Peyer's patch (tissue), 4 donors: ENCODE data around the gene ZFP36L2. TPM values are rescaled to one million over a fixed set of nuclear protein-coding genes. Genes with fewer than 3 reads are reported as not detected.

Experiments
- DNase-seq, 3 donors: peaks; one replicate each; pipeline ENCODE4 v3.0.0-alpha.2; 2017 to 2019
- H3K27ac ChIP-seq, 4 donors: fragments of 200-600 bp; sonication (generic); one replicate each; pipeline ENCODE4 v1.5.1; 2016 to 2019
- H3K27me3 ChIP-seq, 2 donors: fragments of 200-600 bp; sonication (generic); one replicate each; pipeline ENCODE4 v1.5.1; 2019
- H3K36me3 ChIP-seq, 3 donors: fragments of 200-600 bp; sonication (generic); one replicate each; pipeline ENCODE4 v1.5.1; 2016 to 2019
- H3K4me1 ChIP-seq, 4 donors: fragments of 200-600 bp; sonication (generic); one replicate each; pipeline ENCODE4 v1.5.1; 2016 to 2019
- H3K4me3 ChIP-seq, 4 donors: fragments of 200-600 bp; sonication (generic); 1 replicate in 3 of 4; 2 replicates in 1 of 4; pipeline ENCODE4 v1.5.1; 2016 to 2019; ENCODE audit warnings: mild to moderate bottlenecking in 1 of 4
- H3K9me3 ChIP-seq, 4 donors: fragments of 200-600 bp; sonication (generic); one replicate each; pipeline ENCODE4 v1.5.1; 2016 to 2019; ENCODE audit warnings: mild to moderate bottlenecking in 1 of 4
- POLR2A ChIP-seq, 2 donors: fragments of 450-650 bp; IDR thresholded peaks; one replicate each; pipeline ENCODE4 v1.5.1; 2017; ENCODE audit warnings: antibody characterized with exemption in 2 of 2, mild to moderate bottlenecking in 2 of 2, moderate library complexity in 2 of 2
- total RNA-seq, 4 donors: library from RNA; depleted of rRNA; stranded (reverse); fragments of >200 nt; gene quantifications; one replicate each; pipeline ENCODE4 v1.1.0, GENCODE V29; 2016
- TF ChIP-seq, protein P1 (sequence below), 6 experiments: fragments of 450-650 bp in 4 of 6; fragments of 200-600 bp in 2 of 6; sonication (generic) in 1 of 6; IDR thresholded peaks; one replicate each; pipeline ENCODE4 v1.5.1; 2017 to 2019; ENCODE audit warnings: antibody characterized with exemption in 6 of 6, mild to moderate bottlenecking in 3 of 6, moderate library complexity in 1 of 6

The ZFP36L2 gene
- total RNA-seq, 4 donors from 2014 or later = 90.4 to 227 (median 148) TPM

DNA sequence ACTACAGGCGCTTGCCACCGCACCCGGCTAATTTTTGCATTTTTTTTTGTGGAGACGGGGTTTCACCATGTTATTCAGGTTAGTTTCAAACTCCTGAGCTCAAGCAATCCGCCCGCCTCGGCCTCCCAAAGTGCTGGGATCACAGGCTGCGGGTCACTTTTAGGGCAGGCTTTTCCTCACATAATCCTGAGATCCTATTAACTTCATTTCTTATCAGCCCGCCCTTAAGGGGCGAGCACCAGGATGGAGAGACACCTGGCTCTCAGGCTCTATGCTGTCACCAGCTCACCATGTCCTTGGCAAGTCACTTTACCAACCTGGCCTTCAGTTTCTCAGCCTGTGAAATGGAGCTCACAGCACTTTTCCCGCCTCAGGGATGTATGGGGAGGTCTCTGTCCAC, 23.0 kb downstream of the ZFP36L2 start:
- TF ChIP-seq, protein P1, sequence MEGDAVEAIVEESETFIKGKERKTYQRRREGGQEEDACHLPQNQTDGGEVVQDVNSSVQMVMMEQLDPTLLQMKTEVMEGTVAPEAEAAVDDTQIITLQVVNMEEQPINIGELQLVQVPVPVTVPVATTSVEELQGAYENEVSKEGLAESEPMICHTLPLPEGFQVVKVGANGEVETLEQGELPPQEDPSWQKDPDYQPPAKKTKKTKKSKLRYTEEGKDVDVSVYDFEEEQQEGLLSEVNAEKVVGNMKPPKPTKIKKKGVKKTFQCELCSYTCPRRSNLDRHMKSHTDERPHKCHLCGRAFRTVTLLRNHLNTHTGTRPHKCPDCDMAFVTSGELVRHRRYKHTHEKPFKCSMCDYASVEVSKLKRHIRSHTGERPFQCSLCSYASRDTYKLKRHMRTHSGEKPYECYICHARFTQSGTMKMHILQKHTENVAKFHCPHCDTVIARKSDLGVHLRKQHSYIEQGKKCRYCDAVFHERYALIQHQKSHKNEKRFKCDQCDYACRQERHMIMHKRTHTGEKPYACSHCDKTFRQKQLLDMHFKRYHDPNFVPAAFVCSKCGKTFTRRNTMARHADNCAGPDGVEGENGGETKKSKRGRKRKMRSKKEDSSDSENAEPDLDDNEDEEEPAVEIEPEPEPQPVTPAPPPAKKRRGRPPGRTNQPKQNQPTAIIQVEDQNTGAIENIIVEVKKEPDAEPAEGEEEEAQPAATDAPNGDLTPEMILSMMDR (IDR thresholded peaks at IDR 0.05) = no peak
- TF ChIP-seq POLR2A (IDR thresholded peaks at IDR 0.05) = no peak
- Histone ChIP-seq H3K4me1 (peaks cover 0 to 6% (median 0%) of the 10 kb centered on the region in 4 donors), H3K9me3 (no peaks in the 10 kb centered on the region), H3K27ac (no peak overlapping the region), H3K4me3 (no peak overlapping the region), H3K36me3 (no peaks in the 10 kb centered on the region), H3K27me3 (no peaks in the 10 kb centered on the region)
- no peak for DNase-seq

DNA sequence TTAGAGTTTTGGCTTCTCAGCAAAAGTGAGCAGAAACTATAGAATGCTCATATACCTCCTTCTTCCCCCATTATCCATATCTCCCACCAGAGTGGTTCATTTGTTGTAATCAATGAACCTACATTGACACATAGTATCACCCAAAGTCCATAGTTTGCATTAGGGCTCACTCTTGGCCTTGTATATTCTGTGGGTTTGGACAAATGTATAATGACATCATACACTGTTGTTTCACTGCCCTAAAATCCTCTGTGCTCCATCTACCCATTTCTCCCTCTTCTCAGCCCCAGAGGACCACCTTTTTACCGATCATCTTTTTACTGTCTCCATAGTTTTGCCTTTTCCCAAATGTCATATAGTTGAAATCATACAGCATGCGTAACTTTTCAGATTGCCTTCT, 24.1 kb downstream of the ZFP36L2 start:
- H3K27ac ChIP-seq = no peak overlapping the region
- H3K36me3 ChIP-seq = no peaks in the 10 kb centered on the region
- no peaks in the 10 kb centered on the region for H3K27me3 ChIP-seq
- TF ChIP-seq POLR2A (IDR thresholded peaks at IDR 0.05) = no peak
- TF ChIP-seq, protein P1 (IDR thresholded peaks at IDR 0.05) = no peak
- H3K4me1 ChIP-seq = peaks cover 0 to 6% (median 0%) of the 10 kb centered on the region in 4 donors
- H3K4me3 ChIP-seq = no peak overlapping the region
- DNase-seq = no peak
- no peaks in the 10 kb centered on the region for H3K9me3 ChIP-seq

DNA sequence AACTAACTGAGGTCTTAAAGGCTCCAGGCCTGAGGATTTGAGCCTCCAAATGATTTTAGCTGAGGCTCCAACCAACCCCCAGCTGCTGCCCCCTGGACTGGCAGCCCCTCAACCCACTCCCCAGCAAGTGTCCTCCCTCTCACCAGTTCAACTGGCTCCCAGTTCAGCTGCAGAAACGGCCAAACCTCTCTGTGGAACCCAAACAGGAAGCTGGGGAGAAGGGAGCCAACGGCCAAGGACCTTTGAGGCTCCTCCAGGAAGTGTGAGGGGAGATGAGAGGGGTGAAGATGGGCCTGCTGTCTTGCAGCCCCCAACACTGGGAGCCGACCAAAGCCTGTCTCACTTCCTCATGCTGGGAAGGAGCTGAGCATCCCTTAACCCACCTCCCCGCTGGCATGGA, 24.9 kb downstream of the ZFP36L2 start:
- Histone ChIP-seq H3K36me3 (no peaks in the 10 kb centered on the region), H3K9me3 (no peaks in the 10 kb centered on the region), H3K27ac (no peak overlapping the region), H3K27me3 (no peaks in the 10 kb centered on the region), H3K4me1 (peaks cover 0 to 6% (median 0%) of the 10 kb centered on the region in 4 donors), H3K4me3 (no peak overlapping the region)
- no peak for TF ChIP-seq POLR2A (IDR thresholded peaks at IDR 0.05)
- TF ChIP-seq, protein P1 (IDR thresholded peaks at IDR 0.05) = no peak
- no peak for DNase-seq

DNA sequence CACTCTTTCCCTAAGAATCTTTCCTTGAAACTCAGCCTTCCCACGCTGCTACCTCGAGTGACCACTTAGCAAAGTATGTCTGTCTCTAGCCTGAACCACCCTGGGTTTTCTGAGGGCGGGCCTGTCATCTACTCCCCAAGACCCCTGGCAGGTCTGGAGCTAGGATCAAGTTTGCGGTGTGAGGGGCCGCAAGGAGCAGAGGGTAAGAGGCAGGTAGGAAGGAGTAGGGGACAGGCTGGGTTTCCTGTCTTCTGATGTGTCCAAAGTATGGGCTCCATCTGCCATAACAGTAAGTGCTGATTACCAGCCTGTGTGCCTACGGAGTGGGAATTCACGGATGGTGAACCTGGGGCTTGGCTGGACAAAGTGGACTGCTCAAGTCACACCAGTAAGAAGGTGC, 25.4 kb downstream of the ZFP36L2 start:
- no peaks in the 10 kb centered on the region for H3K9me3 ChIP-seq
- TF ChIP-seq, protein P1 (IDR thresholded peaks at IDR 0.05) = no peak
- no peak for TF ChIP-seq POLR2A (IDR thresholded peaks at IDR 0.05)
- H3K4me3 ChIP-seq = no peak overlapping the region
- no peak for DNase-seq
- no peaks in the 10 kb centered on the region for H3K27me3 ChIP-seq
- H3K36me3 ChIP-seq = no peaks in the 10 kb centered on the region
- H3K27ac ChIP-seq = no peak overlapping the region
- peaks cover 0 to 6% (median under 1%) of the 10 kb centered on the region in 4 donors for H3K4me1 ChIP-seq

DNA sequence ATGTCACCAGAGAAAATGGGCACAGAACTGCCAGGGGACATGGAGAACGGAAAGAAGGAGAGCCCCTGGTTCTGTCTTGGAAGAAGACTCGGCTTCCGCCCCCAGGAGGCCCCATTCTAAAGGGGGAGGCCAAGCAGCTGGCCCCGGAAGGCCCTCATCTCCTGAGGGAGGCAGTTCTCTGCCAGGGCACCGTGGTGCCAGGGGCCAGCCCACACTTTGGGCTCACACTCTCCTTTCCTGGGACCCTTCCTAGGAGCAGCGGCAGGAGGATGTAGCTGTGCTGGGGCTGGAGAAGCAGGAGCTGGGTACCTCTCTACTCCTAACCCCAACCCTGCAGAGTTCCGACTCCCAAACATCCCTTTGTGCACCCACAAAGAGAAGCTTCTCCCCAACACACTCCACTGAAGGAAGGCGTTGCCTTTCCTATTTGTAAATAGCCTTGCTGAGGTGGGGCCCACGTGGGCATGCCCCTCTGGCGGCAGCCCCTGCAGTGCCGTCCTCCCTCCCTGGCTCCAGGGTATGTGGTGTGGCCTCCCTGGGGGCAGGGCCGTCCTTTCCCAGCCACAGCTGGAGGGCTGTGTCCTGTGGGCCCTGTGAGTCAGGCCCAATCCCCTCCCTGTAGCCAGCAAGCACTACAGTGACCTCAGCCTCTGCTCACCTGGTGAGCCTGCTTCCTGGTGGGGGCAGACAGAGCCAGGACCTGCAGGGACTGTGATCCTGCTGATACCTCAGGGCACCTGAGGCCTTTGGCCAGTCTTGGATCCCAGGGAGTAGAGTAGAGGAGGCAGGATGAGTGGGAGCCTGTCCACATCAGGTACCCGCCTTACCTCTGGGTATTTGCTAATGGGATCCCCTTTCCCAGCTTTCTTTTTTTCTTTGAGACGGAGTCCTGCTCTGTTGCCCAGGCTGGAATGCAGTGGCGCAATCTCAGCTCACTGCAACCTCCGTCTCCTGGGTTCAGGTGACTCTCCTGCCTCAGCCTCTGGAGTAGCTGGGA, 26.6 kb downstream of the ZFP36L2 start:
- Histone ChIP-seq H3K9me3 (no peaks in the 10 kb centered on the region), H3K27me3 (no peaks in the 10 kb centered on the region), H3K27ac (peak overlapping the region in 1 of 4 donors; percentile 49), H3K4me1 (peaks cover 4 to 12% (median 7%) of the 10 kb centered on the region in 4 donors), H3K36me3 (no peaks in the 10 kb centered on the region), H3K4me3 (no peak overlapping the region)
- DNase-seq = peak in 1 of 3 donors; percentile 62
- TF ChIP-seq, protein P1 (IDR thresholded peaks at IDR 0.05) = no peak
- TF ChIP-seq POLR2A (IDR thresholded peaks at IDR 0.05) = no peak
